B cell (primary cell): Measurements from ENCODE around the gene MEAK7. TPM values are rescaled to one million over a fixed set of nuclear protein-coding genes. Genes with fewer than 3 reads are reported as not detected.

ENCODE experiments used
- ATAC-seq: fragments of 200-7000 bp; cut with Tn5 transposase; one replicate; pipeline ENCODE4 v1.10.0; 2021; ENCODE audit warnings: low read depth, mild to moderate bottlenecking, moderate number of reproducible peaks, moderate library complexity
- CTCF ChIA-PET: fragments of 350-600 bp; sonication (Branson Sonifier 250); formaldehyde crosslinking; loops from one replicate; lab custom pipeline; 2021; ENCODE audit warnings: antibody characterized with exemption, inconsistent platforms; lab: Charles Lee
- POLR2A ChIA-PET: fragments of 350-600 bp; sonication (Branson Sonifier 250); formaldehyde crosslinking; loops from one replicate; lab custom pipeline; 2021; ENCODE audit warnings: antibody characterized with exemption; lab: Charles Lee
- DNase-seq: peaks from one replicate; pipeline ENCODE4 v3.0.0; 2013
- H2AFZ ChIP-seq: 2 replicates; pipeline ENCODE4 v1.6.1; 2012; ENCODE audit warnings: mild to moderate bottlenecking, low read depth, low read length; ENCODE audit not compliant: insufficient read depth, poor library complexity, severe bottlenecking
- H3K27ac ChIP-seq, 2 donors: 1 replicate in 1 of 2; 2 replicates in 1 of 2; pipeline ENCODE4 v1.5.1; 2012 to 2013; ENCODE audit warnings: low read length in 2 of 2, mild to moderate bottlenecking in 2 of 2, moderate library complexity in 1 of 2
- H3K27me3 ChIP-seq, 4 experiments: fragments of 200-600 bp in 1 of 4; sonication (generic) in 1 of 4; replicated peaks in 1 of 4; 1 replicate in 2 of 4; 2 replicates in 2 of 4; pipeline versions ENCODE4 v1.6.1 to v1.7.0; 2013 to 2016; ENCODE audit warnings: low read length in 3 of 4, mild to moderate bottlenecking in 2 of 4, mixed read lengths in 1 of 4, moderate library complexity in 1 of 4; ENCODE audit not compliant: insufficient read depth in 4 of 4, control insufficient read depth in 3 of 4; ENCODE audit errors: control extremely low read depth in 1 of 4
- H3K36me3 ChIP-seq, 2 experiments: replicated peaks in 1 of 2; 1 replicate in 1 of 2; 2 replicates in 1 of 2; pipeline versions ENCODE4 v1.6.1 to v1.7.1; 2013; ENCODE audit warnings: low read length in 1 of 2; ENCODE audit not compliant: insufficient read depth in 2 of 2, control insufficient read depth in 1 of 2; ENCODE audit errors: control extremely low read depth in 1 of 2, extremely low read depth in 1 of 2
- H3K4me1 ChIP-seq, 2 donors: fragments of 200-600 bp in 1 of 2; sonication (generic) in 1 of 2; 1 replicate in 1 of 2; 2 replicates in 1 of 2; pipeline versions ENCODE4 v1.5.1 to v1.6.1; 2013 to 2017; ENCODE audit warnings: low read length in 2 of 2; ENCODE audit not compliant: control insufficient read depth in 2 of 2, insufficient read depth in 2 of 2
- H3K4me2 ChIP-seq: replicated peaks from 2 replicates; pipeline ENCODE3; 2012; ENCODE audit warnings: mild to moderate bottlenecking, low read depth, low read length; ENCODE audit not compliant: poor library complexity, severe bottlenecking
- H3K4me3 ChIP-seq, 5 experiments: fragments of 200-600 bp in 1 of 5; sonication (generic) in 1 of 5; 1 replicate in 3 of 5; 2 replicates in 2 of 5; pipeline versions ENCODE4 v1.5.1 to v1.7.0; 2011 to 2016; ENCODE audit warnings: low read length in 4 of 5, mild to moderate bottlenecking in 4 of 5, low read depth in 2 of 5, control low read depth in 1 of 5, moderate library complexity in 1 of 5; ENCODE audit not compliant: insufficient read depth in 1 of 5; ENCODE audit errors: control extremely low read depth in 1 of 5, extremely low read depth in 1 of 5
- H3K79me2 ChIP-seq: fragments of 200-600 bp; sonication (generic); one replicate; pipeline ENCODE4 v1.6.0; 2016; ENCODE audit warnings: low read length; ENCODE audit not compliant: control insufficient read depth, insufficient read depth
- H3K9ac ChIP-seq: fragments of 200-600 bp; sonication (generic); 2 replicates; pipeline ENCODE4 v1.6.1; 2017; ENCODE audit warnings: mild to moderate bottlenecking, low read length, moderate library complexity
- H3K9me3 ChIP-seq, 3 donors: one replicate each; pipeline versions ENCODE4 v1.6.1 to v1.7.1; 2013; ENCODE audit warnings: low read length in 2 of 3; ENCODE audit not compliant: control insufficient read depth in 2 of 3, insufficient read depth in 1 of 3; ENCODE audit errors: control extremely low read depth in 1 of 3
- H4K20me1 ChIP-seq: 2 replicates; pipeline ENCODE4 v1.6.0; 2012; ENCODE audit warnings: mild to moderate bottlenecking, low read length; ENCODE audit not compliant: insufficient read depth, control insufficient read depth, poor library complexity, severe bottlenecking
- H3K27ac Mint-ChIP-seq: one replicate; pipeline ENCODE4 v1.8.0; 2021; ENCODE audit warnings: mixed read lengths
- H3K27me3 Mint-ChIP-seq: one replicate; pipeline ENCODE4 v1.8.0; 2021; ENCODE audit warnings: mixed read lengths
- H3K4me1 Mint-ChIP-seq: one replicate; pipeline ENCODE4 v1.8.0; 2021; ENCODE audit warnings: mixed read lengths
- H3K4me3 Mint-ChIP-seq: one replicate; pipeline ENCODE4 v1.8.0; 2021; ENCODE audit warnings: mixed read lengths
- H3K9me3 Mint-ChIP-seq: one replicate; pipeline ENCODE4 v1.8.0; 2022; ENCODE audit warnings: mixed read lengths; ENCODE audit not compliant: insufficient read depth
- CTCF ChIP-seq: fragments of 200-600 bp; IDR thresholded peaks from one replicate; pipeline ENCODE4 v1.8.0; 2022; ENCODE audit warnings: antibody characterized with exemption, mild to moderate bottlenecking
- EZH2 ChIP-seq: IDR thresholded peaks from 2 replicates; pipeline ENCODE4 v1.6.1; 2012; ENCODE audit warnings: borderline replicate concordance, low read depth, mild to moderate bottlenecking, moderate library complexity, low read length; ENCODE audit not compliant: insufficient read depth, poor library complexity, severe bottlenecking
- WGBS: methylation state at CpG from one replicate; pipeline ENCODE4 v1.1.5; 2013; ENCODE audit warnings: missing lambda C conversion rate; ENCODE audit not compliant: insufficient coverage; 5-methylcytosine and 5-hydroxymethylcytosine counted together
- intact Hi-C: fragments of 100-400 bp; cut with micrococcal nuclease; formaldehyde crosslinking; loops from one replicate; pipeline ENCODE4 v1.10.0; 2022
- polyA plus RNA-seq: library from polyadenylated mRNA; depleted of rRNA; stranded (reverse); fragments of >200 nt; gene quantifications from 2 replicates; pipeline ENCODE4 v1.2.3, GENCODE V29; 2012
- total RNA-seq, 2 donors: library from RNA; stranded (reverse); fragments of 120-200 nt in 1 of 2; gene quantifications; 1 replicate in 1 of 2; 2 replicates in 1 of 2; pipeline versions ENCODE4 v1.2.3 to v1.2.4, GENCODE V29; 2013 to 2022

Gene MEAK7
- total and polyA plus RNA-seq, 2 donors (not counting 1 experiment from before 2014, with no cell fraction given), result 3.9 to 19.3 TPM

GRCh38 chr16:84508502-84508901 is 4.0 kb upstream of the MEAK7 start:
- H3K9ac ChIP-seq, result no peak overlapping the region
- no peaks in the 10 kb centered on the region for H4K20me1 ChIP-seq
- POLR2A ChIA-PET, result interaction anchor here (0.5 to 0.7 kb wide), 3 partner anchors 86 to 231 kb away, joined by 3 to 5 read pairs (median 4); no protein-coding TSS in a partner anchor
- peaks cover 44 to 58% of the 10 kb centered on the region in 2 donors for H3K4me1 ChIP-seq
- Mint-ChIP-seq H3K9me3 (no peaks in the 10 kb centered on the region), H3K4me3 (peak overlapping the region; percentile 26), H3K4me1 (peaks cover 59% of the 10 kb centered on the region), H3K27ac (no peak overlapping the region), H3K27me3 (no peaks in the 10 kb centered on the region)
- H3K27me3 ChIP-seq, result peaks cover 0 to 3% (median 0%) of the 10 kb centered on the region in 4 experiments
- no peak for DNase-seq
- CTCF ChIA-PET, result interaction anchor here (0.5 to 12.9 kb wide), 13 partner anchors 14 to 552 kb away, joined by 3 to 518 read pairs (median 6); partner anchors contain the start of gene COTL1
- WGBS, result 56% methylated on average over 6 of the region's 8 CpGs
- no peaks in the 10 kb centered on the region for H3K36me3 ChIP-seq
- H3K79me2 ChIP-seq, result peaks cover 21% of the 10 kb centered on the region
- H3K27ac ChIP-seq, result no peak overlapping the region
- TF ChIP-seq EZH2, result no peak
- no peak for TF ChIP-seq CTCF
- intact Hi-C loops, result loop anchor here (10.0 kb wide), 2 partner anchors 324 to 424 kb away; partner anchors contain the start of gene TAF1C
- ATAC-seq, result no peak
- H3K4me3 ChIP-seq, result no peak overlapping the region
- peaks cover 0 to 4% (median 0%) of the 10 kb centered on the region in 3 donors for H3K9me3 ChIP-seq
- no peak overlapping the region for H2AFZ ChIP-seq
- no peak overlapping the region for H3K4me2 ChIP-seq
